ENCODE results near the gene SLC66A1. TPM values are rescaled to one million over a fixed set of nuclear protein-coding genes. Genes with fewer than 3 reads are reported as not detected.
"Not testable (repeated sequence)": the region's sequence is repeated elsewhere in the genome, so short reads cannot be mapped to it uniquely, and the experiment has no call there.

SLC66A1 gene
- total and polyA plus RNA-seq, 2 of the 13 experiments (the other 11 are each of a cell fraction or from before 2014, with no cell fraction given), result 15.4 to 18.9 TPM

- H3K9ac ChIP-seq (ENCODE audit: insufficient read depth, low read depth, low read length); DNase-seq (ENCODE audit: low spot score); in situ Hi-C loops (cut with HindIII; ENCODE audit: extremely low pct_ligation_motif_present, low pct_unique_long_range_greater_than_20kb); CTCF ChIA-PET (ENCODE audit: low intra/inter-chr PET ratio, low total read pairs); H3K4me2 ChIP-seq (ENCODE audit: low read depth, low read length); H3K4me3 ChIP-seq (replicated peaks in 1 of 3; ENCODE audit: insufficient read depth in 1 of 3, low read depth in 2 of 3, low read length in 3 of 3); POLR2A ChIA-PET; BruUV-seq (replicated peaks); H3K9me3 ChIP-seq (ENCODE audit: low read length); H4K20me1 ChIP-seq (ENCODE audit: insufficient read depth, low read length); intact Hi-C loops (cut with micrococcal nuclease; ENCODE audit: unreplicated experiment); H3K36me3 ChIP-seq (replicated peaks in 1 of 2; ENCODE audit: control insufficient read depth in 1 of 2, insufficient read depth in 2 of 2, low read length in 2 of 2); H3K79me2 ChIP-seq (ENCODE audit: insufficient read depth, low read length); H3K27ac ChIP-seq (ENCODE audit: extremely low read length, insufficient read depth, low read length); H3K27me3 ChIP-seq (ENCODE audit: control insufficient read depth in 1 of 2, insufficient read depth in 2 of 2, low read length in 2 of 2); H2AFZ ChIP-seq (ENCODE audit: low read length): not testable (repeated sequence)
- peak; percentile 45 for ATAC-seq
- TF ChIP-seq ZBTB26 (CRISPR knock-in tag; IDR thresholded peaks at IDR 0.05; ENCODE audit: borderline replicate concordance) (peak; percentile 62; the same call in 1 of the 2 replicates), HNRNPL (IDR thresholded peaks at IDR 0.05; ENCODE audit: low read depth, low read length) (0 out of 2 replicates have a peak, but pooled peaks have one; percentile 32)
- 71% methylated on average over 3 of the region's 3 CpGs for WGBS (ENCODE audit: low lambda C conversion rate)
- H3K4me1 ChIP-seq (ENCODE audit: insufficient read depth, low read length), result peaks cover 16% of the 10 kb centered on the region
- peak; percentile 72 for FAIRE-seq
Measured at GRCh38 chr1:19285366-19285765, 26.8 kb upstream of the SLC66A1 start.

- H2AFZ ChIP-seq (ENCODE audit: low read length); intact Hi-C loops (cut with micrococcal nuclease; ENCODE audit: unreplicated experiment); in situ Hi-C loops (cut with HindIII; ENCODE audit: extremely low pct_ligation_motif_present, low pct_unique_long_range_greater_than_20kb); CTCF ChIA-PET (ENCODE audit: low intra/inter-chr PET ratio, low total read pairs); BruUV-seq (replicated peaks); H4K20me1 ChIP-seq (ENCODE audit: insufficient read depth, low read length); H3K27ac ChIP-seq (ENCODE audit: extremely low read length, insufficient read depth, low read length); H3K79me2 ChIP-seq (ENCODE audit: insufficient read depth, low read length); H3K9me3 ChIP-seq (ENCODE audit: low read length); H3K4me3 ChIP-seq (replicated peaks in 1 of 3; ENCODE audit: insufficient read depth in 1 of 3, low read depth in 2 of 3, low read length in 3 of 3); DNase-seq (ENCODE audit: low spot score); FAIRE-seq; POLR2A ChIA-PET; H3K27me3 ChIP-seq (ENCODE audit: control insufficient read depth in 1 of 2, insufficient read depth in 2 of 2, low read length in 2 of 2); H3K36me3 ChIP-seq (replicated peaks in 1 of 2; ENCODE audit: control insufficient read depth in 1 of 2, insufficient read depth in 2 of 2, low read length in 2 of 2); H3K4me2 ChIP-seq (ENCODE audit: low read depth, low read length); H3K9ac ChIP-seq (ENCODE audit: insufficient read depth, low read depth, low read length): not testable (repeated sequence)
- peaks cover 16% of the 10 kb centered on the region for H3K4me1 ChIP-seq (ENCODE audit: insufficient read depth, low read length)
- ATAC-seq, result peak; percentile 61
- peak; percentile 39; the same call in 1 of the 2 replicates for TF ChIP-seq HIC2 (CRISPR knock-in tag; IDR thresholded peaks at IDR 0.05; ENCODE audit: low read depth)
- WGBS (ENCODE audit: low lambda C conversion rate), result no CpG with 5 or more reads among the region's 3 CpGs
Measured at GRCh38 chr1:19285807-19286206, 26.3 kb upstream of the SLC66A1 start.

All from HepG2 (cell line).